GM11168 (cell line): ENCODE measurements around the gene RNASET2.
"Not testable (repeated sequence)": the region's sequence is repeated elsewhere in the genome, so short reads cannot be mapped to it uniquely, and the experiment has no call there.

Experiments used
- in situ Hi-C: fragments of 300-500 bp; cut with MboI; formaldehyde crosslinking; loops from one replicate; pipeline ENCODE4 v1.12.0; 2022; ENCODE audit warnings: low sequenced_read_pairs; ENCODE audit not compliant: unreplicated experiment

The RNASET2 gene

GRCh38 chr6:166950443-166950821, 5.9 kb downstream of the RNASET2 start:
- in situ Hi-C loops = loop anchor here (25.0 kb wide), 1 partner anchor 163 kb away; no protein-coding TSS in a partner anchor

GRCh38 chr6:166949528-166950442, 6.6 kb downstream of the RNASET2 start:
- in situ Hi-C loops = loop anchor here (25.0 kb wide), 1 partner anchor 162 kb away; no protein-coding TSS in a partner anchor

GRCh38 chr6:166948724-166949123, 7.6 kb downstream of the RNASET2 start:
- in situ Hi-C loops = not testable (repeated sequence)

- in situ Hi-C loops = no loop called here
These were observed 9.1 kb downstream of the RNASET2 start for GRCh38 chr6:166947251-166947650.

- in situ Hi-C loops = no loop called here
These were observed 10.2 kb downstream of the RNASET2 start for GRCh38 chr6:166946125-166946524.

- in situ Hi-C loops = no loop called here
These were observed 11.6 kb downstream of the RNASET2 start for GRCh38 chr6:166944666-166945256.

GRCh38 chr6:166942393-166943168, 13.8 kb downstream of the RNASET2 start:
- in situ Hi-C loops = no loop called here

- in situ Hi-C loops = no loop called here
These were observed 15.7 kb downstream of the RNASET2 start for GRCh38 chr6:166940643-166941068.

- in situ Hi-C loops = no loop called here
These were observed 16.5 kb downstream of the RNASET2 start for GRCh38 chr6:166939894-166940293.

GRCh38 chr6:166939345-166939744, 17.0 kb downstream of the RNASET2 start:
- in situ Hi-C loops = no loop called here

GRCh38 chr6:166938704-166939103, 17.6 kb downstream of the RNASET2 start:
- in situ Hi-C loops = no loop called here

- in situ Hi-C loops = no loop called here
These were observed 18.2 kb downstream of the RNASET2 start for GRCh38 chr6:166938150-166938549.

GRCh38 chr6:166937746-166938145, 18.6 kb downstream of the RNASET2 start:
- in situ Hi-C loops = no loop called here

- in situ Hi-C loops = no loop called here
These were observed 20.1 kb downstream of the RNASET2 start for GRCh38 chr6:166936079-166936787.

GRCh38 chr6:166935353-166935752, 21.0 kb downstream of the RNASET2 start:
- in situ Hi-C loops = no loop called here

- in situ Hi-C loops = no loop called here
These were observed 22.2 kb downstream of the RNASET2 start for GRCh38 chr6:166934174-166934573.

GRCh38 chr6:166933396-166933795, 23.0 kb downstream of the RNASET2 start:
- in situ Hi-C loops = no loop called here

GRCh38 chr6:166932616-166933015, 23.7 kb downstream of the RNASET2 start:
- in situ Hi-C loops = no loop called here

- in situ Hi-C loops = no loop called here
These were observed 24.2 kb downstream of the RNASET2 start for GRCh38 chr6:166932116-166932515.

- in situ Hi-C loops = no loop called here
These were observed 24.9 kb downstream of the RNASET2 start for GRCh38 chr6:166931426-166931970.
